ENCODE data around the gene ALDH1L1.
"Not testable (repeated sequence)": the region's sequence is repeated elsewhere in the genome, so short reads cannot be mapped to it uniquely, and the experiment has no call there.

ALDH1L1 gene

DNA sequence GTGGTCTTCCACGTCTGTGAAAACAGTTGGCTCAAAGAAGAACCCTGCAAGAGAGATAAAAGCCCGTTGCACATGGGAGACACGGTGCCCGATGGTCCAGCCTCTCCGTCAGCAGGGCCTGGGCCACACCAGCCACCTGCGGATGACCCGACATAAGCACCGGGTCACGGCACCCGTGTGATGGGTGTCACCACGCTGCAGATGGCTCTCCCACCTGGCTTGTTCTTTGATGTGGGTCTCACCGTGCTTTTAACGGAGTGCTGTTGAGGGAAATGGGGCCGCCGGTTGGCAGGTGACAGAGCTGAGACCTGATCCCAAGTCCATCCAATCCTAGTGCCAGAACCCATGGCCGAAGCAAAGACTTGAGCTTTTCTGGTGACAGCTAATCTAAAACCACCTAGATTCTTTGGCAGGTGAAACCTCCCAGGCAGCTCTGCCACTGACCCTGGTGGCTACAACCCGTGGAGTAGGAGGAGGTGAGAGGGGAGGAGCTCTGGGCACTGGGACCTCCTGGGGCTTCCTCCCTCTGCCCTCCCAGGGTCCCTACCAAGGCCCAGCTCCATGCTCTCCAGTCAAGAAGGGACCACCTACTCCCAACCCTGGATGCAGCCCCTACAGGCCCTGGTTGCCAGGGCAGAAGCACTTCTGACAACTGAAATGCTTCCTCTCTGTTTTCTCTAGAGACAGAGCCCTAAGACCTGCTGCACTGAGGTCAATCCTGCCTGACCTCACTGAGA lies 73.0 kb downstream of the ALDH1L1 start:
- DNase-seq: no peak

DNA sequence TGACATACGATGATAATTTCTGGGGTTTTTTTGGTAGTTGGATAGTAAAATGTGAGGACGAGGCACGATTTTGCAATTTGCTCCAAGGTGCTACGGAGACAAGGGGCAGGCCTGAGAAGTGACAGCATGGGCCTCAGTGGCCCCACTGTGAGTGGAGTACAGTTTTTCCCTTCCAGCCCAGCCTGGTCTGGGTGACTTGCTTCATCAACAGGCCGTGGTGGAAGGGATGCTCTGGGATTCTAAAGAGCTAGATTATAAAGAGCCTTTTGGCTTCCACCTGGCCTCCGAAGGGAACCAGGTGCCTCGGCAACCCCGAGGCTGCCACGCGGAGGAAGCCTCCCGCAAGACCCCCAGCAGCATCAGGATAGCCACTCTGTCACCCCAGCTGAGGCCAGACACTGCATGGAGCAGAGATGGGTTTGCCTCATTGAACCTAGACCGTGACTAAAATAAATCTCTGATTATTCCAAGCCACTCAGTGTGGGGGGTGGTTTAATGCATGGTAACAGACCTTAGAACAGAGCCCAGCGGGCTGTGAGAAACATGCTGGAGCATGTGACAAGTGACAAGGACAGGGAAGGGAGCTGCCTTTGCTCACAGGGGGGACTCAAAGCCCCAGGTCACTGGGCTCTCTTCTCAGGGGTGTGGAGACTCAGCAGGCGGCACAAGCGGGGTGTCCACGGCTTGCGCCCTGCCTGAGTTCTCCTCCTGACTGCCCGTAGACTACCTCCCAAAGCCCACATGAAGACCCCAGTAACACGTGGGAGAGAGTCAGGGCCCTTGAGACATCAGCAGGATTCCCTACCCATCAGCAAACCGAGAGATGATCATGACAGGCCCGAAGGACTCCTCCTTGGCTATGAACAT lies 73.8 kb downstream of the ALDH1L1 start:
- no peak for DNase-seq

DNA sequence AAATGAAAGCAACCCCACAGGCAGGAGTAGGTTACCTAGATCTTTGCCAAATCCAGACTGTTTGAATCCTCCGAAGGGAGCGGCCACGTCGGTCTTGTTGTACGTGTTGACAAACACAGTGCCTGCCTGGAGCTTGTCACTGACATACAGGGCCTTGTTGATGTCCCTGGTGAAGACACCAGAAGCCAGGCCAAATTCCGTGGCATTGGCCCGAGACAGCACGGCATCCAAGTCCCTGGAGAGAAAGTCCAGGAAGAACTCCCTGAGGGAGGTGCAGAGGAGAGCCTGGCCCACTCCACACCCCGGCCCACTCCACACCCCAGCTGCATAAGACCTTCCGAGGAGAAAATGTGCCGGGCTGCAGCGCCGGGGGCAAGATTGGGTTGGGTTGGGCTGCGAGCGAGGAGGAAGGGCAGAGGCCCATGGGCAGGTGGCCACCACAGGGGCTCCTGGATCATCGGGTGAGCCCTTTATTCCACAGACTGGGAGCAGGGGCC lies 74.6 kb downstream of the ALDH1L1 start:
- DNase-seq: no peak

DNA sequence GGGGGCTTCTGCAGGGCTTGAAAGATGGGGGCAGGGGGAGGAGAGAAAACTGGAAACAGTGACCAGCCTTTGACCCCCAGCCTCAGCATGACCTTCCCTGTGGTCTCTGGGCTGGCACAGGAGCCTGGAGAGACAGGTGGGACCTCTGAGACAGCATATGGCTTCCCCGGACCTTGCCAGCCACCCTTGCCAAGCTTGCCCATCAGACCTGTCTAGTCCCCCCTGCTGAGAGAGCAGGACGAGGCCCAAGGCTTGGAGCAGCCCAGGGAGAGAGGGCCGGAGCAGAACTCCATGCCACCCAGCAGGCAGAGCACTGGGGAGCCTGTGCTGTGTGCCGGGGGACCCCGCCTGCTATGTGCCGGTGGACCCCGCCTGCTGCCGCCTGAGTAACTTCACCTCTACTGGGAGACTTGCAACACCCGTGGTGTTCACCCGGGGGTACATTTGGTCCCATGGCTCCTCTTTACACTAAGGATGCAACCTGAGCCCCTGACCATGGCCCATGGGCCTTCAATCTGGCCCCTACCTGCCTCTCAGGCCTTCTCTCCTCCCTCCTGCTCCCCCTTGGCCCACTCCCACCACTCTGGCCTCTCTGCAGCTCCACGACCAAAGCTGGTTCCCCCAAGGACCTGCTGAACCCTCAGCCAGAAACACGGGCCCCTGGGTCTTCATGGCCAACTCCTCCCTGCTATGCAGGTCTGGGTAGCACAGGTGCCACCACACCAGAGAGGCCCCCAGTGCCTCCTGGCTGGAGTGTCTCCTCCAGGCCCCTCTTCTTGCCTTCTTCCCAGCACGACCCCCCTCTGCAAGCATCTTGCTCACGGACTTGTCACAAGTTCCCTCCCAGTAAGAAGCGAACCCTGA lies 75.4 kb downstream of the ALDH1L1 start:
- no peak for DNase-seq

DNA sequence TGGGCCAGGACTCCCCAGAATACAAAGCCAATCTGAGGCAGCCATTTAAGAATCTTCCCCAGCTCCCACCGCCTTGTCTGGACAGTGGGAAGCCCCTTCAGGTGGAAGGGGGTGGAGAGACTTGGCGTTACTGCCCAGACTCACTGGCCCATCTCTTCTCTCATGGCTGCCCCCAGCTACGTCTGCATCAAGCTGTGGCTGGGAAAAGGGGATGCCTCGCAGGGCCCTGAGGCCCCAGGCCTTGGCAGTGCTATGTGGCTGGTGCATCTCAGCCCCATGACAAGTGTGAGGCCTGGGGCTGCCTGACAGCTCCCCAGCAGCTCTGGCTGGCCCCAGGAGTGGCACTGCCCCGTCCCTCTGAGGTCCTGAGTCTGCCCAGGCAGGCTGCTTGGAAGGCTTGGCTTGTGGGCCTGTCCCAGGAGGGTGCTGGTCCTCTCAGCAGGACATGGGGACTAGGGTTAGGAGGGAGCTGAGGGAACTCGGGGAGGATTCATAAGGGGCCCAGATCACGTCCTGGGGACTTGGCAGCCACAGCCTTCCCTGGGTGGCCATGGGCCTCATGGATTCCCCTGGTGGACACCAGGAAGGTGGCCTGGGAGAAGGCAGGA lies 76.3 kb downstream of the ALDH1L1 start:
- no peak for DNase-seq

DNA sequence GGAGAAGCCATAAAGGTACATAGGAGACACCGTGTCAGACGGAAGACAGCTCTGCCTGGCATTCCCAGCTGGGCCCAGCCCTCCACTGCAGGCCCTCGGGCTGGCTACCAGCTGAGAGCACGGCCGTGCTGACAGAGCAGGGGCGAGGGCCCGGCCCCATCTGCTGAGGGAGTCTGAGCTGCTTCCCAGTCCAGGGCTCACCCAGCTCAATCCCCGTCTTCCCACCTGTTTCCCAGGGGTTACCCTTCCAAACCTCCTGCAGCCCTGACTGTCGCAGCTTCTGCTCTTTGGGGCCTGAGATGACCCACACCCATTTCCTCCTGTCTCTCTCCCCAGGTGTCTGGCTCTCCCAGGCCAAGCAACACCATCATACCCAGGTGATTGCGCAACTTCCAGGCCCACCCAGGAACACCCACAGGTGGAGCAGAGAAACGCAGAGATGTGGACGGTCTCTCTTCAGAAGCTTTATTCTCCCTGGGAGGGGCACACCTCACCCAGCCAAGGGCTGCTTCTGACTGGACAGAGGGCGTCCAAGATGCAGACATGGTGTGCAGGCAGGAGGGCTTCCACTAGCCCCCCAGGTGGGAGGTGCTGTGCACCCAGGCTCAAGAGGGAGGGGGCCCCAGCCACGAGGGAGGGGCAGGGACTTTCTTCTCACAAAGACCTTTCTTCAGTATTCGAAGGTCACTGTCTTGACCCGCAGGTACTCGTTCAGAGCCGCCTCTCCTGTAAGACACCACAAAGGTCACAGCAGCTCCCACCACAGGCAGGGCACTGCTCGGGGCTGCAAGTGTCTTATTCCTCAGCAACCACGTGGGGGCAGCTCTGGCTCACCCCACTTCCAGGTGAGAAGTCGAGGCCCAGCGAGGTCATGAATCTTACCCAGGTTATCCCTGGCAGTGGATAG lies 77.0 kb downstream of the ALDH1L1 start:
- no peak for DNase-seq

DNA sequence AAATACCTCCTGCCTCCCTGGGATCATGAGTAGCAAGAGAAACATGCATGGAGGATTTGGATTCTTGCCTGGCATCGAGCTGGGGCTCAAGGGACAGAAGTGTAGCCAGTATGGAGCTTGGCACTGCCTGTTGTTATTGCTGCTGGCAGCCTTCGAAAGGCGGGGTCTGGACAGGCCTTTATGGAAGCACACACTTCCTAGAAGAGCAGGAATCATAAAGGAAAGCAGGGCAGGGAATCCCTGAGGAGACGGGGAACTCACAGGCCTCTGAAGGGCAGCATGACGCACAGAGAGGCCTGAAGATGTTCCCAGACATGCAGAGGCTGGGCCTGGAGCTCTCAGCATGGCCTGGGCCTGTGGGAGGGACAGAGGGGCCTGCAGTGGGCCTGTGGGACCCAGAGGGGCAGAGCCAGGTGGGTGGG lies 77.8 kb downstream of the ALDH1L1 start:
- no peak for DNase-seq

DNA sequence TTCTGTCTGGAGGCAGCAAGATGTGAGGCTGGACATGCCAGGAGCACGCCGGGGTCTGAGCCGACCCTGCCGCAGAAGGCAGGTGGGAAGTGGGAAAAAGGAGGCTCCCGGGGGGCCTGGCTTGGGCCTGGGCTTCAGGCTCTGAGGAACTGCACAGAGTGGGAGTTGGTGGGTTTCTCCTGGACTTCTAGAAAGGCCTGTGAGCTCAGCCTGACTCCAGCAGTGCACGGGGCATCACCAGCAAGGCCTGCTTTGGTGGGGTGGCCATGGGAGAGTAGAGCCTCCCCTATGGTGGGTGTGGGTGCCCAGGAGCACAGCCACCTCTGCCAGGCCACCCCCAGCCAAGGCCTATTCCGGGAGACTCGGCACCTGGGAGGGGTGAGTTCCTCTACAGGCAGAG lies 78.4 kb downstream of the ALDH1L1 start:
- DNase-seq: no peak

DNA sequence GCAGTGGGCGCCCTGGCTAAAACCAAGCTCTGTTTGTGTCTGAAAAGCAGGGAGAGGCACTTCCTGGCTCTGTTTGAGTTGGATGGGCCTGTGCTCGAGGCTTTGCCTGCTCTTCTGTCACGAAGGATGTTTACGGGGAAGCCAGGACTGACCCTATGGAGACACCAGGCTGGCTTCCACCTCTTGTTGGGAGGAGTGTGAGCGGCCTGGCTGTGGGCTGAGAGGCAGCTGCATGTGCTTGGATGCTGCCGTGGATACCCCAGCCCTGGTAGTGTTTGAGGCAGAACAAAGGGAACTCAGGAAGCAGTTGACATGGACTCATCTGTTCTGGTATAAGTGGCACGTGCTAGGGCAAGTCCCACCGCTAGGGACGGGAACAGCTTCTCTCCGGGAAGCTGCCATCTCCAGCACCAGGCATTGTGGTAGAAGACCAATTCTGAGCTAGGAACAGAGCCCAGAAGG lies 78.8 kb downstream of the ALDH1L1 start:
- DNase-seq: no peak

DNA sequence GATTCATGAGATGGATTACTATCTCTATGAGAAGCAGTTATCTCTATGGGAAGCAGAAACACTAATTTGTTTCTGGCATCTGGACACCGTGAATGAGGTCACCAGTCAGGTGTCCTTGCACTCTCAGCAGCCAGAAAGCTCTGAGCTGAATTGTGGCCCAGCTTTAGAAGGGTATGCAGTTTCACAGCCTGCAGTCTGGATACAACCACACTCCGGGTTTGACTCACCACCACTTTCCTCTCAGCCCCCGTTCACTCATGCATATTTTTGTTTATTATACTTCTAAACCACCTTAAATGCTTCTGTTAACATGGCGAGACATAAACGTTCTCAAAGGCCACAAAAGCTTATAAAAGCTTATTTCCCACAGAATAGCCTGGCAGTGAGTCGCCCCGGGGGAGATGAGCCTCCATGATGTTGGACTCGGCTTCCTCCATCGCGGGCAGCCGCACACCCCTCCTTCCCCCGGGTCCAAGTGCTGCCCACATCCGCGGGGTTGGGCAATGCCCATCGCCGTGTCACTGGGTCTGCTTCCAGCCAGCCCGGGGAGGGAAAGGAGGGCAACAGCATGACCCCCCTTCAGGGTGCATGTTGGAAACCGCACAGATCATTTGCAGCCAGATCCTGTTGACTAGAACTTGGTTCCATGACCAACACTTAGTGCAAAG lies 79.6 kb downstream of the ALDH1L1 start:
- peak in 1 of 56 donors; percentile 9 for DNase-seq

DNA sequence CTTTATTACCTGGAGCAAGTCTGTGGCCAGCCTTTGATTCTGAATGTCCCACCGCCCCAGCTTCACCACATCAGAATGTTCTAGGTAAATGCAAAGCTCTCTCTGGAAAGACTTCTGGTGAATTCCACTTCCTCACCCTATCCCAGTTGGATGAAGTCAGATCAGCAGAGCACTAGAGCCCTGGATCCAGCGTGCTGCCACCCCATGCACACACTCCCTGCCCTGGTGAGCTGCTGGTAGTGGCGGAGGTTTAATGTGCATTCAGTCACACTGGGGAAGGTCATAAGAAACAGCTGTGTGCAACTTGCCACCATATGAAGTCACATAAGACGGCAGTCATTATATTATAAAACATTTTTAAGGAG lies 80.1 kb downstream of the ALDH1L1 start:
- DNase-seq: no peak

DNA sequence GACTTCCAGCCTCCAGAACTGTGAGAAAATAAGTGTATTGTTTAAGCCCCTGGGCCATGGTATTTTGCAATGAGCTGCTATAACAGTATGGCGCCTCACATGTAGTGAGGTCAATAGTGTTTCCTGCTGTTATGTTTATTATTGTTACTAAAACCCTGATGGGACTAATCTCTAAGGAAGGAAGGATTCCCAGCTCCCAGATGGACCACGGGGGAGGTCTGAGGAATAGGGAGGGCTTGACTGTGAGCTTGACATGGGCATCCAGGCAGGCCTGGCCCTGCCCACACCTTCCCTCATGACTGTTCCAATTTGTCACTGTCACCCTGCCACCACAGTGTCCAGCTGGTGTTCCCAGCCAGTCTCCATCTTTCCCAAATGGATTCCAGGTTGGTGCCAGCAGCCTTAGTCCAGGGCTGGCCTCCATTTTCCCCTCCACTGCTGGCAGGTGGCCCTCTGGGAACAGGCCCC lies 82.0 kb downstream of the ALDH1L1 start:
- DNase-seq: peak in 2 of 56 donors; percentile 8 to 24

DNA sequence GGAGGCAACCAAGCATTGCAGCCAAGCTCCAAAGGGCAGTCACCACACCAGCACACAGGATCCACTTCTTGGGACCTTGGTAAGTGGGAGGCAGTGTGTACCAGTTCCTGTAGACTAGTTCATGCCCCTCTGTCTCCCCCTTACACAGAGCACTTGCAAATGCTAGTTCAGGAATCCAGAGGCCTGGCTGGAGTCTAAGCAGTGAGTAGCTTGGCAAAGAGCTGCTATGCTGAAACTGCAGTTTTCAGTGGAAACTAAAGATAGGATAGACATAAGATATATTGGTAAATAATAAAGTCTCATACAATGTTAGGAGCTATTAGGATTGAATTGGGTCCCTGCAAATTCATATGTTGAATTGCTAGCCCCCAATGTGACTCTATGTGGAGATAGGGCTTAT lies 82.6 kb downstream of the ALDH1L1 start:
- DNase-seq: no peak

DNA sequence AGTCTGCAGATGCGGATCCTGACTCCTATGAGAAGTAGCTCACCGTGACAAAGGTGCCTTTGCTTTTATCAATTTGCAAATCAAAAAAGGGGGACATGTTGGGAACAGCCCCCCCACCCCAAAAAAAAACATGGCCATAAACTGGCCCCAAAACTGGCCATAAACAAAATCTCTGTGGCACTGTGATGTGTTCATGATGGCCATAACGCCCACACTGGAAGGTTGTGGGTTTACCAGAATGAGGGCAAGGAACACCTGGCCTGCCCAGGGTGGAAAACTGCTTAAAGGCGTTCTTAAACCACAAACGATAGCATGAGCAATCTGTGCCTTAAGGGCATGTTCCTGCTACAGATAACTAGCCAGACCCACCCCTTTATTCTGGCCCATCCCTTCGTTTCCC lies 84.1 kb downstream of the ALDH1L1 start:
- DNase-seq: not testable (repeated sequence)

DNA sequence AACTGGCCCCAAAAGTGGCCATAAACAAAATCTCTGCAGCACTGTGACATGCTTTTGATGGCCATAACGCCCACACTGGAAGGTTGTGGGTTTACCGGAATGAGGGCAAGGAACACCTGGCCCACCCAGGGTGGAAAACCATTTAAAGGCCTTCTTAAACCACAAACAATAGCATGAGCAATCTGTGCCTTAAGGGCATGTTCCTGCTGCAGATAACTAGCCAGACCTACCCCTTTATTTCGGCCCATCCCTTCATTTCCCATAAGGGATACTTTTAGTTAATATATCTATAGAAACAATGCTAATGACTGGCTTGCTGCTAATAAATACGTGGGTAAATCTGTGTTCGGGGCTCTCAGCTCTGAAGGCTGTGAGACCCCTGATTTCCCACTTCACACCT lies 88.3 kb downstream of the ALDH1L1 start:
- DNase-seq: not testable (repeated sequence)

DNA sequence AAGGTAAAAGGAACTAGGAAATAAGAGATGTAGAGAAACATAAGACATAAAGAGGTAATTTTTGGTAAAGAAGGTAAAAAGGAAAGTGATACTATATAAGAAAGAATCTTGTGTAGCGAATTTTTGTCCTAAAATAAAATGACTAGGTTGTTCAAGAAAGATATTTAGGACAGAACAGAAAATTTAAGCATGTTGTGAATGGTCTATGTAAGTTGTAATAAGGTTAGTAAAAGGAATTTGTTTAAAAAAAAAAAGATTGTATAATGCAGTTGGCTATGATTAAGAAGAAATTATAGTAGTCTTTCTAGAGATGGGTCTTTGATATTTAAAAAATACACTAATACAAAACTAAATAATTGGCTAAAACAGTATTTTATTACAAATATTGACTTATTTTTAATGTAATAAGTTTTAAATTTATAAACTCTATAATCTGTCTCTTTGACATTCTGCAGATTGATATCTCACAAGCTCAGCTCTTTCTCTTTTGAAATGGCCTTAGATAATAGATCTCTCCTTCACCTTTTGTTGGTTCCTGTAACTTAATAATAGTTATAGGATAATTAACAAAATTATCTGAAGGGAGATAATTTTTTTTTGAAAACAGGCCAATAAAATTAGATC lies 92.7 kb downstream of the ALDH1L1 start:
- no peak for DNase-seq

DNA sequence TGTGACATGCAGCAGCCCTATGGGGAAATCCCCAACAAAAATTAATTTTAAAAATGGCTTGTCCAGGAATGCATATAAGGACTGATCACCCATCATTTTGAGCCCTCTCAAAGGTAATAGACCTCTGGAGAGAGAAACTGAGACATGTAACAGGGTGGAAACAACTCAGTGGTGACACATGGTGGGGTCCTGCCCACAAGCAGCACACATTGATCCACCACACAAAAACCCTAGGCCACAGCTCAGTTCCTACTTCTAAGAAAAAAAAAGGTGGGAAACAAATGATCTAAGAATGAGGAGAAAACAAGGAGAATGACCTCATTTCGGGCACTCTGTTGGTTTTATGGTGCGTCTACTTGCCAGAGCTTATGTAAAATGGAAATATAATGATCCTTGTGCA lies 94.5 kb downstream of the ALDH1L1 start:
- DNase-seq: no peak

DNA sequence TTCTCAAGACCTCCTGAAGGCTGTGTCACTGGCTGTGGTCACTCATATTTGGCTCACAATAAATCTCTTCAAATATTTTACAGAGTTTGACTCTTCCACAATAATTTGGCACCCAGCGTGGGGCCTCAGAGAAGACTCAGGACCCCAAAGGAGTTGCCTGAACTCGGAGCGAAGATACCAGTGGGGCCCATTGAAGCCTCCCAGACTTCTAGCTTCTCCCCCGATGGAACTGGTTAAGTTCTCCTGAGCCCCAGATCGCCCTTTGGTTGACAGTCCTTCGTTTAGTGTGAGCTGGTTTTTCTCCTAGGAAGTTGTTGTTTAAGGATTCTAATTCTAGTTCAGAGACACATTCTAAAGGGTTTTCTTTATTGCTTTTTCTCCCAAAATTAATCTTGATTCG lies 95.1 kb downstream of the ALDH1L1 start:
- DNase-seq: no peak

DNA sequence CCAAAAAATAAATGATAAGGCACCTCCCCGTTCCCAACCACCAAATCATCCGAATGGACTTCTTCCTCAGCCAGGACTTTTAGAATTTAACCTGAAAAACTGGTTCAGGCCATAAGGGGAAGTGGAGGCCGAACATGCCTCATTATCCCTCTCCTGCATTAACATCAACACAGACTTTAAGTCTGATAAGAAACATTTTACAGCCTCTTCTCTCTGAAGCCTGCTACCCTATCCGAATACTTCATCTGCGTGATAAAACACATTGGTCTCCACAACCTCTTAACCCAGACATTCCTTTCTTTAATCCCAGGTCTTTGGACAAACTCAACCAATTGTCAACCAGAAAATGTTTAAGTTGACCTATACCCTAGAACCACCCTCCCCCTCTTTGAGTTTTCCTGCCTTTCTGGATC lies 95.6 kb downstream of the ALDH1L1 start:
- DNase-seq: no peak
